Measurements from ENCODE around the gene ADGRL3.
"Not testable (repeated sequence)": the region's sequence is repeated elsewhere in the genome, so short reads cannot be mapped to it uniquely, and the experiment has no call there.

Gene ADGRL3

DNA sequence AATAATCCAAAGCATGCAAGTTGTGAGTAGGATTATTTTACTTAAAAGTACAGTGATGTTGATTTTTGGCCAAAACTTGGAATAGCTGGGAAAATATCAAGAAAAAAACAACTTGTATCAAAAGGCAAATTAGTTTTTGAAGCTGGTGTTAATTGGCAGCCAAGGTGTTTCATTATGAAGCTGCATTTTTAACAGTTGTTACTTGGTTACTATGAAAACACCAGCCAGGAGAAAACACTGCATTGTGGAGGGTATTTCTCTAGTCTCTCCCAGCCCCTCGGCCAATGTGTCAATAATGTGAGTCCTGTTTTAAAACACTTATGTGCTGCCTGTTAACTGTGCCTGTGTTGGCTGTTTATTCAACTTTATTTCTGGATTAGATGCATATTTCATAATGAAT, 733.4 kb downstream of the ADGRL3 start:
- Mint-ChIP-seq H3K4me3 (no peak overlapping the region), H3K4me1 (no peaks in the 10 kb centered on the region), H3K36me3 (no peaks in the 10 kb centered on the region), H3K9me3 (peaks cover 4% of the 10 kb centered on the region), H3K27ac (no peak overlapping the region)
- DNase-seq (ENCODE audit: low spot score in 2 of 2) (no peak), ATAC-seq (no peak)

DNA sequence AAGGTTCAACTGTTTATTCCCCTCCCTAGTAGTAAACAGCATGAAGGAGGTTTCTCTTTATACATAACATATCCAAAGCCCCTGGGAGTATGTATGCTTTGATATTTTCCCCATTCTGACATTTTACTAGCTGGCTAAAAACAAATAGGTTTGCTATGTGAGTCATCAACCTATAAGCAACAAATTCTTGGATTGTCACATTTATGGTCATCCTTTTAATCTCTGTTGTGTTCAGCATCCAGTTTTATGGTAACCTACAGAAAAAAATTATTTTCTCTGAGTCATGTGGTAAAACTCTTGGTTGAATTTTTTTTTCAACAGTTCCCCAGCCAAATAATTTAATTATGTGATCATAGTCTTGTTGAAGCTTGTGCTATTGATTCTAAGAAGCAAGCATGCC, 734.1 kb downstream of the ADGRL3 start:
- Mint-ChIP-seq H3K27ac (no peak overlapping the region), H3K4me1 (no peaks in the 10 kb centered on the region), H3K36me3 (no peaks in the 10 kb centered on the region), H3K4me3 (no peak overlapping the region), H3K9me3 (peaks cover 6% of the 10 kb centered on the region)
- ATAC-seq = no peak
- no peak for DNase-seq (ENCODE audit: low spot score in 2 of 2)

DNA sequence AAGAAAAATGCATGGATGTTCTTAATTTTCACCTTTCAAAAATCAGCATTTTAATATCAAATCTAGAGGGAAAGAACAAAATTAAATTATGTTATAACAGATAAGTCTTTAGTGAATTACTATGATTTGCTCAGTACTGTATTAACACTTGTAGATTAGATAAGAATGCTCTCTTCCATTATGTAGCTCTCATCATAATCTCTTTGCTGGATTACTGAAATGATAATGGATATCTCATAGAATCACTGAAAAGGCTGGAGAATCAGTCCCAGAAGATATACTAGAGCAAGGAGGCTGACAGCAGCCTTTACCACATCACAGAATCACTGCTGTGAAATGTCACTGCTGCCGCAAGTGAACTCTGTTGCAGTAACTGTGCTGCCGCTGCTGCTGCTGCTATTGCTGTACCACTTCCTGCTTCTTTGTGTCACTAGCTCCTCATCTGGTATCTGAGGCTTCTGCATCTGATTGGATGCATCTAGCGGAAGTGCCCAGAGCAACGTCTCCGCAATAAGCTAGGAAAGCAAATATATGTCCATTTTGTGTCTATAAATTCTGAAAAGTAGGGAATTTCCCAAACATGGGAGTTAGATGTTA, 738.2 kb downstream of the ADGRL3 start:
- DNase-seq (ENCODE audit: low spot score in 2 of 2) = no peak
- H3K27ac Mint-ChIP-seq = no peak overlapping the region
- no peaks in the 10 kb centered on the region for H3K36me3 Mint-ChIP-seq
- no peak overlapping the region for H3K4me3 Mint-ChIP-seq
- no peak for ATAC-seq
- H3K9me3 Mint-ChIP-seq = peaks cover 3% of the 10 kb centered on the region
- no peaks in the 10 kb centered on the region for H3K4me1 Mint-ChIP-seq

DNA sequence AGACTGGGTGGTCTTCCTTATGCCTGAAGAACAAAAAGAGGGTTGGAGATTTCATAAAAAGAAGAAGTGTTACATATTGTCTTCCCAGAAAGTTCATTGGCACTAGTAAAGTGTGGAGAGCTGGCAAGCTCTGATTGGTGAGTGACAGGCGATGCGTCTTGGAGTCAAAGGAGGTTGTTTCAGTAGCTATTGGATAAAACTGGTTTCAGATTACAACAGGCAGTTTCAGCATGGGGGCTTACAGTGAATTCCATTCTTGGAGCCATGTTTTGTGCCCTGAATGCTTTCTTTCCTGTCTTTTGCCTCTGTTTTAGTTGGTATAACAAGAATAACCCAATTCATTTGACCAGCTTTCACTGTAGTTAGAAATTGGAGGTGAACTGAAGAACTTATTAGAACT, 750.5 kb downstream of the ADGRL3 start:
- DNase-seq (ENCODE audit: low spot score in 2 of 2) = no peak
- peaks cover 20% of the 10 kb centered on the region for H3K9me3 Mint-ChIP-seq
- H3K4me3 Mint-ChIP-seq = no peak overlapping the region
- H3K27ac Mint-ChIP-seq = no peak overlapping the region
- no peaks in the 10 kb centered on the region for H3K4me1 Mint-ChIP-seq
- H3K36me3 Mint-ChIP-seq = no peaks in the 10 kb centered on the region
- no peak for ATAC-seq

DNA sequence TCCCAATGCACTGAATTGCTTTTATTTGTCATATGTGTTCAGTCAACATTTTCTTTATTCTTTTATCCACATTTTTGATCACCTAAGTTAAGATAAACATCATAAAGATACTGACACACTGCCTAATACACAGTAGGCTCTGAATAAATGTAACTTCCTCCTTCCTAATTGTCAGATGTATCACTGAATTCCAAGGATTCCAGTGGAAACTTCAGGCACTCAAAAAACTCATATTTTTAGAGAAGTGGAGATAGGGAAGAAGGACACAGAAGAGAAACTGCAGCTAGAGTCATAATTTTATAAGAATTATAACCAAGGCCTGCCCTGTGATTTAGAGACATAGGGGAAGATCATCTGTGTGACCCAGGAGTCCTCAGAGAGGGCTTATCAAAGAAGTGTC, 753.3 kb downstream of the ADGRL3 start:
- Mint-ChIP-seq H3K4me3 (no peak overlapping the region), H3K27ac (no peak overlapping the region), H3K36me3 (no peaks in the 10 kb centered on the region), H3K4me1 (no peaks in the 10 kb centered on the region), H3K9me3 (peaks cover 23% of the 10 kb centered on the region)
- DNase-seq (ENCODE audit: low spot score in 2 of 2) = no peak
- ATAC-seq = no peak

DNA sequence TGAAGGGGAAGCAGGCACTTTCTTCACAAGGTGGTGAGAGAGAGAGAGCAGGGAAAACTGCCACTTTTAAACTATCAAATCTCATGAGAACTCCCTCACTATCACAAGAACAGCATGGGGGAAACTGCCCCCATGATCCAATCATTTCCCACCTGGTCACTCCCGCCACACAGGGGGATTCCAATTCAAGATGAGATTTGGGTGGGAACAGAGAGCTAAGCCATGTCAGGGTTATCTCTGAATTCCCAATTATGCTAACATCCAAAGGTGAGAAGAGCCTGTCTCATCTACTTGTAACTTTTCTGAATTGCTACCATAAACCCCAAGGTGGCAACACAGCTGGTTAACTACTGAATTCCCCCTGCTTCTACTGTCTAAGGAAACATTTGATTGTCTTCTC, 758.5 kb downstream of the ADGRL3 start:
- no peaks in the 10 kb centered on the region for H3K36me3 Mint-ChIP-seq
- H3K27ac Mint-ChIP-seq = no peak overlapping the region
- peaks cover 21% of the 10 kb centered on the region for H3K9me3 Mint-ChIP-seq
- ATAC-seq (no peak), DNase-seq (ENCODE audit: low spot score in 2 of 2) (no peak)
- H3K4me1 Mint-ChIP-seq = no peaks in the 10 kb centered on the region
- H3K4me3 Mint-ChIP-seq = no peak overlapping the region

DNA sequence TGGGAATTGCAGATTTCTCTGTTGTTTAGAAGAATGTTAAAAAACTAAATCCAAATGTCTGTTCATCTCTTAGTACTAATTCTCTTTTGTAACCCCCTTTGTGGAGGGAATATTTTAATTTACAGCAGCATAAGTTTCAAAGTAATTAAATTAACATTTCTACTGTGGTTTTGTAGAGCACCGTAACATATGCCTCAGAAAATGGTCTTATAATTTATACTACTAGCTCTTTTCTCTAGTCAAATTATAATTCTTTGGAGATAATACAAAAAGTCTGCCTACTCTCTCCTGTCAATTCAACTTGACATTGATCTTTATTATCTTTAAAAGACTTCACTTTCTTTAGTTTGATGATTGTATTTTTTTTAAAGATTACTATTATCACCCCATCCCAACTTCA, 759.0 kb downstream of the ADGRL3 start:
- H3K4me3 Mint-ChIP-seq = no peak overlapping the region
- DNase-seq (ENCODE audit: low spot score in 2 of 2) (no peak), ATAC-seq (no peak)
- no peaks in the 10 kb centered on the region for H3K4me1 Mint-ChIP-seq
- H3K9me3 Mint-ChIP-seq = peaks cover 17% of the 10 kb centered on the region
- no peak overlapping the region for H3K27ac Mint-ChIP-seq
- H3K36me3 Mint-ChIP-seq = no peaks in the 10 kb centered on the region

DNA sequence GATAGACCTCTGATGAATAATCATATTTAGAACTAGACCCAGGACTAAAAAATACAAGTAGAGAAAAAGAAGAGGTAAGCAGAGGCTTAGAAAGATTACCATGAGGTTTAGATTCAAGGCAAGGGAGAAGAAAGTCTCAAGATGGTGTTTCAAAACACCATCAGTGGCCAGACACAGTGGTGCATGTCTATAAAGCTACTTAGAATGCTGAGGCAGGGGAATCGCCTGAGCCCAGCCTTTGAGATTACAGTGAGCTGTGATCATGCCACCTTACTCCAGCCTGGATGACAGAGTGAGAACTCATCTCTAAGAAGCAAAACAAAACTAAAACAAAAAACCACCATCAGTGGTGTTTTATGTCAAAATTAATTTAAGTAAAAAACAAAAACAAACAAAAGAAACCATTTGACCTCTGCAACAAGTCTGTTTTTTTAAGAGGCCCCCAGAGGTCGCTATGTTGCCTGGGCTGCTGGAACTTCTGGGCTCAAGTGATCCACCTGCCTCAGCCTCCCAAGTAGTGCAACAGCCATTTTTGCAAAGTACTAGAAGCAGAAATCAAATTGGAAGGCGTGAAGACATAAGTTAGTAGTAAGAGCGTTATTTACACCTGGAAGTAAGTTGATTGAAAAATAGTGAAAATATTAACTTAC, 784.3 kb downstream of the ADGRL3 start:
- Mint-ChIP-seq H3K4me3 (no peak overlapping the region), H3K36me3 (no peaks in the 10 kb centered on the region), H3K4me1 (no peaks in the 10 kb centered on the region), H3K27ac (no peak overlapping the region), H3K9me3 (peaks cover 37% of the 10 kb centered on the region)
- ATAC-seq (no peak), DNase-seq (ENCODE audit: low spot score in 2 of 2) (no peak)

DNA sequence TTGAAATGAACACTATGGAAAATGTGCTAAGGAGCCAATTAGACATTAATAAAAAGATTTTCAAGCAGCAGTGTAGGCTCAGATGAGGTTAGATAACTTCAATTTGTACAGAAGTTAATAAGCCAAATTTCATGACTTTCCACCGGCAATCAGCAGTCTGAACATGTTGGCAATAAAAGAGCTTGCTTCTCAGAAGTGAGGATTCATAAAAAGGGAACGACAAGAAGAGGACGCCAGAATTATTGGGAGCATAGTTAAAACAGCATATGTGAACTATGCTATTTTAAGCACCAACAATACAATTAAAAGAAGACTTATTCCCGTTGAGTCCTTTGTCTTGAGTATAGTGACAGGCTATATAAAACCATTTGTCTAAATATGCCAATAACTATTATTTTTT, 785.3 kb downstream of the ADGRL3 start:
- no peaks in the 10 kb centered on the region for H3K36me3 Mint-ChIP-seq
- no peak overlapping the region for H3K27ac Mint-ChIP-seq
- H3K9me3 Mint-ChIP-seq = peaks cover 31% of the 10 kb centered on the region
- no peak overlapping the region for H3K4me3 Mint-ChIP-seq
- DNase-seq (ENCODE audit: low spot score in 2 of 2) (no peak), ATAC-seq (no peak)
- H3K4me1 Mint-ChIP-seq = no peaks in the 10 kb centered on the region

DNA sequence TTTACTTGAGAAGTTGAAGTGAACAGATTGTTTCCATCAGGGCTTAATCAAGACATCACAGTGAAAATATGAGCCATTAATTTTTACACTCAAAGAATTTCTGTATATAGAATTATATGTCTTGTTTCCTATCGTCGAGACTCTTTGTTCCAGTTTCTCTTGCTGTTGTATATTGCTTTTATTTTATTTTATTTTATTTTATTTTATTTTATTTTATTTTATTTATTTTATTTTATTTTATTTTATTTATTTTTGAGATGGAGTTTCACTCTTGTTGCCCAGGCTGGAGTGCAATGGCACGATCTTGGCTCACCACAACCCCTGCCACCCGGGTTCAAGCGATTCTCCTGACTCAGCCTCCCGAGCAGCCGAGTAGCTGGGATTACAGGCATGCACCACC, 786.8 kb downstream of the ADGRL3 start:
- not testable (repeated sequence) for ATAC-seq; H3K36me3 Mint-ChIP-seq; H3K4me1 Mint-ChIP-seq; DNase-seq (ENCODE audit: low spot score in 2 of 2); H3K27ac Mint-ChIP-seq; H3K4me3 Mint-ChIP-seq
- H3K9me3 Mint-ChIP-seq = peaks cover 28% of the 10 kb centered on the region

DNA sequence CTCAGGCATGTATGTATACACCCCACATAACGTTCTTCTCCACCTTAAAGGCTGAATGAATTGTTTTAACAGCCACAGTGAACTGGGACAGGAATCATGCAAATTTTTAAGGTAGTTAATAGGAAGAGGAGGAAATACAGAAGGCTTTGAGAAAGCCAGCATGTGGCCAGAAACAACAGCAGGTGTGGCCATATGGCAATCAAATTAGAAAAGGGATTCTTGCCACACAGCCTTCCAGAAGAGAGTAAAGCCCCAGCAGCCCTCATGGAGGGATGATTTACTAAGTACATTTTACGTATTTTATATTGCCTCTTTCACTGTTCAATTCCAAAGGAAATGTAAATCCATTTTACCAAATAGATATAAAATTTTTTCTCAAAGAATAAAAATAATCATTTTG, 792.2 kb downstream of the ADGRL3 start:
- peaks cover 14% of the 10 kb centered on the region for H3K9me3 Mint-ChIP-seq
- ATAC-seq (no peak), DNase-seq (ENCODE audit: low spot score in 2 of 2) (no peak)
- H3K4me1 Mint-ChIP-seq = no peaks in the 10 kb centered on the region
- H3K27ac Mint-ChIP-seq = no peak overlapping the region
- no peak overlapping the region for H3K4me3 Mint-ChIP-seq
- H3K36me3 Mint-ChIP-seq = no peaks in the 10 kb centered on the region

DNA sequence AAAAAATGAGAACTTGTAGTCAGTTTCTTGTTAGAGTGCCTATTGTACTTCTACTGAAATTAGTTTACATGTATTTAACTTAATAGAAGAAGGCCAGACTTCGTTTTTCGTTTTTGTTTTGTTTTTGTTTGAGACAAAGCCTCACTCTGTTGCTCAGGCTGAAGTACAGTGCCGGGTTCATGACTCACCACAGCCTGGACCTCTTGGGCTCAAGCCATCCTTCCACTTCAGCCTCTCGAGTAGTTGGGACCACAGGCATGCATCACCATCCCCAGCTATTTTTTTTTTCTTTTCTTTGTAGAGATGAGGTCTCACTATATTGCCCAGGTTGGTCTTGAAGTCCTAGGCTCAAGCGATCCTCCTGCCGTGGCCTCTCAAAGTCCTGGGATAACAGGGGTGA, 793.9 kb downstream of the ADGRL3 start:
- no peak for ATAC-seq
- Mint-ChIP-seq H3K27ac (no peak overlapping the region), H3K4me1 (no peaks in the 10 kb centered on the region), H3K4me3 (no peak overlapping the region), H3K36me3 (no peaks in the 10 kb centered on the region), H3K9me3 (peaks cover 10% of the 10 kb centered on the region)
- DNase-seq (ENCODE audit: low spot score in 2 of 2) = no peak

DNA sequence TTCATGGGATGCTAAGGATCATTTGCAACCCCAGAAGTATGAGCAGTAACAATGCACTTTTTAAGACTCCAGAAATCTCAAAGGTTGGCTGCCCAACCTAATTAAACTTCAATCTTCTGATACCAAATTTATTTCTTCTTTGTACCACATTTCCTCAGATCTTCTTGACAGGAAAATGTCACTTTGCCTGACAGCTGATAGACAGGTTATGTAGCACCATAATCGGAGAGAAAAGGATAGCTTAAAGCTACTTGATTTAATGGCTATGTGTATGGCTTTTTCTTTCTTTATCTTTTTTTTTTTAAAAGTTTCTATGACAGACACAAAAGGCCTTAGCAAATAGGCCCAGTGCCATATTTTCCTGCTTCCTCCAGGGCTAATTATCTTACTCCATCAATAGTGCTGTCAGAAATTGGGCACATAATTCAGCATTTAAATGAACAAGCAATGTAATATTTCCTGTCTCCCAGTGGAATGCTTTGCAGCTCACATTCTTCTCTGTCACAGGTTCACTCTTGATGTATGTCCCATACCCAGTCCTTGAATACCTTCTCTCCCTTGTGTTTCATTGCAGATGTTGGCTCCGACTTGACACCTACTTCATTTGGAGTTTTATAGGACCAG, 795.7 kb downstream of the ADGRL3 start:
- no peak for ATAC-seq
- Mint-ChIP-seq H3K9me3 (peaks cover 13% of the 10 kb centered on the region), H3K4me1 (no peaks in the 10 kb centered on the region), H3K36me3 (no peaks in the 10 kb centered on the region), H3K4me3 (no peak overlapping the region), H3K27ac (no peak overlapping the region)
- no peak for DNase-seq (ENCODE audit: low spot score in 2 of 2)

DNA sequence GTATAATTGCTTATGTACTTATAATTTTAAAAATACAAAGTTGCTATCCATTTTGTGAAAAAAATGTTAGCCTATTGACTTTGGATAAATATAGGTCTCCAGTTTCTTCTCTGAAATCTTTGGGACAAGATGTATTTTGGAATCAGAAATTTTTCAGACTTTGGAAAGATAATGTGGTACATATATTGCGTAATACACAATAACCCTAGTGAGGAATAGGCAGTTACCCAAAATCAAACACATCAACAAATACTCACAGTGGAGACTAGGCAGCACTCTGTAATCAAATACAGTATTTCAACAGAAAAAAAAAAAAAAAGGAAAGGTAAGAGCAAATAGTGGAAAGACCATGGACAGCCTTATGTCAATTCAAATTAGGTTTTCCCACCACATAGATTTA, 796.8 kb downstream of the ADGRL3 start:
- Mint-ChIP-seq H3K36me3 (no peaks in the 10 kb centered on the region), H3K27ac (no peak overlapping the region), H3K4me3 (no peak overlapping the region), H3K4me1 (no peaks in the 10 kb centered on the region), H3K9me3 (peaks cover 15% of the 10 kb centered on the region)
- no peak for ATAC-seq
- no peak for DNase-seq (ENCODE audit: low spot score in 2 of 2)

DNA sequence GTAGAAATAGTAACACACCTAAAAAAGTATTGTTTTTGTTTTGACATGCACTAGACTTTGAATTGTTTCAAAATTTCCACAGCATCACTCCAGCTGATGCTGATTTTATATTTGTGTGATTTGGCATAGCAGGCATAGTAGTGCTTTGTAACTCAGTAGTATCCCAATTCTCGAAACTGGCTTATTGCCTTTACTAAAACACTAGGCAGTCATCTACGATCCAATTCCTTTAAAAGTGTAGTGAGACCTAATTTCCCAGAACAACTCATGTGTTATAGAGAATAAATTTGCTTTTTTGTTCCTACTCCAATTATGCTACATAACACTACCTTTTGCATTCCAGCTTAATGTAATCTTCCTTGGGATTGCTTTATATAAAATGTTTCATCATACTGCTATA, 797.7 kb downstream of the ADGRL3 start:
- H3K4me1 Mint-ChIP-seq = no peaks in the 10 kb centered on the region
- no peak for ATAC-seq
- H3K4me3 Mint-ChIP-seq = no peak overlapping the region
- no peak for DNase-seq (ENCODE audit: low spot score in 2 of 2)
- peaks cover 17% of the 10 kb centered on the region for H3K9me3 Mint-ChIP-seq
- H3K27ac Mint-ChIP-seq = no peak overlapping the region
- H3K36me3 Mint-ChIP-seq = no peaks in the 10 kb centered on the region

DNA sequence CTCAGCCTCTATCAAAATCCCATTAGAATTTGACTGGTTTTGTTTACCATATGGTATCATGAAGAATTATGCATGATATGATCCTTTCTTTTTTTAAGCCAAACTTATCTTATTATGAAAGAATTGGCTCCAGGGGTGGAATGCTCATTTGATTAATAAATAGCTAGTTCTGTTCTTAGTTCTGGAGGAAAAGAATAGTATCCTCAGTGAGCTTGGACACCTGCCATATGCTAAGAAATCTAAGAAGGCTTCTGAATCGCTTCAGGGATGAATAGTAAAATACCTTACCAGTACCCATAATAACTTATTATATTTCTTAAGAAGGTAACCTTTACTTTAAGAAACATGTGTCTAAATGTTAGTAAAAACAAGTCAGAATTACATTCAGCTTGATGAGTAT, 803.6 kb downstream of the ADGRL3 start:
- H3K4me3 Mint-ChIP-seq = no peak overlapping the region
- H3K36me3 Mint-ChIP-seq = no peaks in the 10 kb centered on the region
- peaks cover 17% of the 10 kb centered on the region for H3K9me3 Mint-ChIP-seq
- H3K4me1 Mint-ChIP-seq = no peaks in the 10 kb centered on the region
- ATAC-seq (no peak), DNase-seq (ENCODE audit: low spot score in 2 of 2) (no peak)
- H3K27ac Mint-ChIP-seq = no peak overlapping the region

All from stimulated activated effector memory CD8-positive, alpha-beta T cell treated with anti-CD3 and anti-CD28 coated beads, Interleukin-12 subunit alpha, Interleukin-12 subunit beta, amount 100 ng/mL, for 72 hours (primary cell).